Lower leg skin (tissue), 4 donors: Measurements from ENCODE around the gene MXD1. TPM values are rescaled to one million over a fixed set of nuclear protein-coding genes. Genes with fewer than 3 reads are reported as not detected.

Experiments used
- DNase-seq, 2 donors: peaks; one replicate each; pipeline ENCODE4 v3.0.0-alpha.2; 2019; ENCODE audit warnings: low spot score in 2 of 2
- H3K4me3 ChIP-seq: fragments of 200-600 bp; sonication (generic); 2 replicates; pipeline ENCODE4 v1.5.1; 2017; ENCODE audit warnings: mild to moderate bottlenecking, low read depth; ENCODE audit not compliant: poor library complexity, severe bottlenecking
- POLR2A ChIP-seq, 2 donors: fragments of 450-650 bp; IDR thresholded peaks; one replicate each; pipeline ENCODE4 v1.6.1; 2016 to 2017; ENCODE audit warnings: antibody characterized with exemption in 2 of 2, mild to moderate bottlenecking in 1 of 2, moderate library complexity in 1 of 2
- WGBS, 2 donors: methylation state at CpG; one replicate each; pipeline ENCODE4 v1.1.5; 2018; 5-methylcytosine and 5-hydroxymethylcytosine counted together
- intact Hi-C: fragments of 100-400 bp; cut with DNase I; formaldehyde crosslinking; loops from one replicate; pipeline ENCODE4 v1.15.0; 2023; ENCODE audit warnings: low total_unique reads
- total RNA-seq, 4 donors: library from RNA; depleted of rRNA; stranded (reverse); fragments of >200 nt; gene quantifications; one replicate each; pipeline ENCODE4 v1.1.0, GENCODE V29; 2016
- TF ChIP-seq, protein P1 (sequence below), 3 donors: fragments of 450-650 bp; IDR thresholded peaks; one replicate each; pipeline ENCODE4 v1.5.1; 2016; ENCODE audit warnings: antibody characterized with exemption in 3 of 3, mild to moderate bottlenecking in 3 of 3, moderate library complexity in 2 of 3

The MXD1 gene
- total RNA-seq, 4 donors from 2014 or later = 19.1 to 26.6 (median 23.9) TPM

DNA sequence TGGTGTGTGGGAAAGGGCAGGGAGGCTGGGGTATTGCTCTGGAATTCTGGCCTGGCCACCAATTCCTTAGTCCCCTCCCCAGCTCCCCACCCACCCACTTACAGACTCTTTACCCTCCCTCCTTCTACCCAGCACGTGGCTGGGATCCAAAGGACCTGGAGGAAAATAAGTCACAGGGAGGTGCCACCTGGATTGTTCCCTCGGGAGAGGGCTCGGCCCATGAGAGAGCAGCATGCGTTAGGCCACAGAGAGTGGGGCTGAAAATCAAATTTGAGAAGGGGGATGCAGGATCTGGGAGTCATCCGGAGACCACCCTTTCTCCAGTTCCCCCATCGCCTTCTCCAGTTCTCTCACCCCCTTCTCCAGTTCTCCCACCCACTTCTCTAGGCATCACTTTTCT is 43.6 kb downstream of the MXD1 start:
- WGBS, 2 donors = 47 to 50% methylated on average over 6 of the region's 6 CpGs
- DNase-seq = peak in 1 of 2 donors; percentile 65
- no peak for TF ChIP-seq POLR2A (IDR thresholded peaks at IDR 0.05)
- TF ChIP-seq, protein P1, sequence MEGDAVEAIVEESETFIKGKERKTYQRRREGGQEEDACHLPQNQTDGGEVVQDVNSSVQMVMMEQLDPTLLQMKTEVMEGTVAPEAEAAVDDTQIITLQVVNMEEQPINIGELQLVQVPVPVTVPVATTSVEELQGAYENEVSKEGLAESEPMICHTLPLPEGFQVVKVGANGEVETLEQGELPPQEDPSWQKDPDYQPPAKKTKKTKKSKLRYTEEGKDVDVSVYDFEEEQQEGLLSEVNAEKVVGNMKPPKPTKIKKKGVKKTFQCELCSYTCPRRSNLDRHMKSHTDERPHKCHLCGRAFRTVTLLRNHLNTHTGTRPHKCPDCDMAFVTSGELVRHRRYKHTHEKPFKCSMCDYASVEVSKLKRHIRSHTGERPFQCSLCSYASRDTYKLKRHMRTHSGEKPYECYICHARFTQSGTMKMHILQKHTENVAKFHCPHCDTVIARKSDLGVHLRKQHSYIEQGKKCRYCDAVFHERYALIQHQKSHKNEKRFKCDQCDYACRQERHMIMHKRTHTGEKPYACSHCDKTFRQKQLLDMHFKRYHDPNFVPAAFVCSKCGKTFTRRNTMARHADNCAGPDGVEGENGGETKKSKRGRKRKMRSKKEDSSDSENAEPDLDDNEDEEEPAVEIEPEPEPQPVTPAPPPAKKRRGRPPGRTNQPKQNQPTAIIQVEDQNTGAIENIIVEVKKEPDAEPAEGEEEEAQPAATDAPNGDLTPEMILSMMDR (IDR thresholded peaks at IDR 0.05) = no peak
- intact Hi-C loops = no loop called here
- no peak overlapping the region for H3K4me3 ChIP-seq

DNA sequence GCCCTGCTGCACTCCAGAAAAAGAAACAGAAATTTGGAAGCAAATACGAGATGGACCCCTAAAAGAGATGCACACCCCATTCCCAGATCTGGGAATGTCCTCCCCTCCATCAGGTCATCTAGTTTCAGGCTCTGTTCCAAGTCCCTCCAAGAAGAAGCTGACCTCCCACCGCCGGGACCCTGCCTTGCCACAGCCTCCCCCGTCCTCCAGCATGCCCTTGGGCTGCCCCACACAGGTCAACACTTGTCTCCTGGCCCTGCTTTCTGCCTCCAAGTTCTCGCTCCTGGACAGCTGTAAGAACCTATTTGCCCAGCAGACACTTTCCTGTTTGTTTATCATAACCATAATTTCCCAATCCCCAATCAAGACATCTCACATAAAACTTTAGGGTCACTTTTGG is 44.5 kb downstream of the MXD1 start:
- TF ChIP-seq, protein P1 (IDR thresholded peaks at IDR 0.05) = no peak
- no peak for TF ChIP-seq POLR2A (IDR thresholded peaks at IDR 0.05)
- DNase-seq = peak in 1 of 2 donors; percentile 62
- H3K4me3 ChIP-seq = no peak overlapping the region
- 78 to 81% methylated on average over 5 of the region's 5 CpGs for WGBS, 2 donors
- intact Hi-C loops = no loop called here

DNA sequence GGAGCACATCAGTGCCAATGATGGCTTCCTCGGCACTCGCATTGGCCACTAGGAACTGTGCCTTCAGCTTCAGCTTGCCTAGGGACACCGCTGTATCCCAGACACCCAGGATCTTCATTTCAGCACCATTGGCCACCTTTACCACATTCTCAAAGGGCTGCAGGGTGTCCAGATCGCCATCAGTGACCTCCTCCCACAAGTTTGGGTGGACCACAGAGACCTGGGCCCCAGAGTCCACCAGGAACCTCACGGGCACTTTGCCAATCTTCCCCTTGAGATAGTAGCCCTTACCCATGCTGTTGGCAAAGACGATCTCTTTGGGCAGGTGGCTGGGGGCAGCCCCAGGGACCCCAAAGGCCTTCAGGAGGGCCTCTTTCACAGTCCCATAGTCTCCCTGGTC is 45.9 kb downstream of the MXD1 start:
- no peak overlapping the region for H3K4me3 ChIP-seq
- no peak for DNase-seq
- TF ChIP-seq, protein P1 (IDR thresholded peaks at IDR 0.05) = no peak
- no peak for TF ChIP-seq POLR2A (IDR thresholded peaks at IDR 0.05)
- 93 to 94% methylated on average over 6 of the region's 6 CpGs for WGBS, 2 donors
- intact Hi-C loops = no loop called here

DNA sequence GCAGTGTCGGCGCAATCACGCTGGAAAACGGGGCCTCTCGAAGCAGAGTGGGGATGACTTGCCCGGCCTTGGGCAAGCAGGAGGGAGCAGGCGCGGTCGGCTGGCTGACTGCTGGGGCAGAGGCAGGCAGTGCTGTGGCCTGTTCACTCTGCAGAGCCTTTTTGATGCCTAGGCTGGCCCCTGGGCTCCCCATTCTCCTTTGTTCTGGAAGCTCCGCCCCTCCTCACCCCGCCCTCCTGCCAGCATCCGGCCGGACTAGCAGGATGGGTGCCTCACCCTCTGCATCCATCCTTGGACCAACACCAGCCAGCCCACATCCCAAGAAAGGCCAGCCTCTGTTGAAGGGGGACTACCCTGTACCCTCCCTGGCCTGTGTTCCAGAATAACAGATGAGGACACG is 46.6 kb downstream of the MXD1 start, which contains the start of gene ASPRV1:
ASPRV1 (minus strand) TSS at position 136 of the 400 bp plus-strand sequence. CDS start 195 bp downstream, outside the sequence.
- no peak within 1 kb of the TSS for H3K4me3 ChIP-seq
- WGBS, 2 donors = 84 to 92% methylated on average over 14 of the region's 14 CpGs
- intact Hi-C loops = no loop called here
- DNase-seq = no peak
- TF ChIP-seq, protein P1 (IDR thresholded peaks at IDR 0.05) = no peak
- TF ChIP-seq POLR2A (IDR thresholded peaks at IDR 0.05) = no peak

DNA sequence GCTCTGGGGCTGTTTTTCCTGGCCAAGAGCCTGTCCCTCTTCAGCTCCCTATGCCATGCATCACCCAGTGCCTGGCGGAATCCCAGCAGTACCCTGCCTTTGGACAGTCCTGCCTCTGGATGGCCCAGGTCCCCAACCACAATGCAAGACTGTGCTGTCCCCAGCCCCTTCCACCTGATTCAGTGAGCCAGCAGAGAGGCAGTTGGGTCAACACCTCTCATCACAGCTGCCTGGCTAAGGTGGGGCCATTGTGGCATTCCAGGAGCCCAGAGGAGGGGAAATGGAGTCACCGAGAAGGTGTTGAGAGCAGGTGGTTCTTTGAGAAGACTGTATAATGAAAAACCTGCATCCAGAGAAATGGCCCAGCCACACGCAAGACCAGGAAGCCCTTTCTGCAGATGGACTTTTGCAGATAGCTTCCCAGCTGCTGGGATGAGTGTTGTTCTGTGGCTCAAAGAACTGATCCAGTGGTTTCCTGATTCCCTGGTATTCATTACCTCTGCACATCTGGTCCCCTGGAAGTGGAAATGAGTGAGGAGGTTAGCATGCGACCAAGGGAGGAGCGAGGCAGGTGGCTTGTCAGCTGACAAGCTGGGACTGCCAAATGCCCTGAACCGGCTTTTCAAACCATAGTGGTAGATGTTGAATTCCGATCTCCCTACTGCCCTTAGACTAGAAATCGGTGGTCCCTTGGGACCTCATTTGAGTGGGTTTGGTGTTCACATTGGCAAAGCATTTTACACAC is 48.2 kb downstream of the MXD1 start:
- TF ChIP-seq POLR2A (IDR thresholded peaks at IDR 0.05) = no peak
- TF ChIP-seq, protein P1 (IDR thresholded peaks at IDR 0.05) = no peak
- DNase-seq = no peak
- intact Hi-C loops = no loop called here
- WGBS, 2 donors = 90 to 93% methylated on average over 8 of the region's 8 CpGs
- no peak overlapping the region for H3K4me3 ChIP-seq
